K562 (cell line): ENCODE measurements around the gene USP44. TPM values are rescaled to one million over a fixed set of nuclear protein-coding genes. Genes with fewer than 3 reads are reported as not detected.

Experiments
- BRF1 ChIP-seq: IDR thresholded peaks from 3 replicates; pipeline ENCODE4 v1.6.1; 2011; ENCODE audit warnings: borderline replicate concordance, mild to moderate bottlenecking; ENCODE audit not compliant: insufficient read length; ENCODE audit errors: extremely low read depth
- CBX1 ChIP-seq: sonication (generic); IDR thresholded peaks from 2 replicates; pipeline ENCODE4 v1.6.1; 2016; ENCODE audit warnings: antibody characterized with exemption, low read depth, mild to moderate bottlenecking
- ETV5 ChIP-seq: sonication (generic); formaldehyde crosslinking; IDR thresholded peaks from 2 replicates; pipeline ENCODE4 v1.4.0; 2020; ENCODE audit warnings: low read depth, mild to moderate bottlenecking, missing genetic modification reagents
- FOXP1 ChIP-seq: sonication (generic); formaldehyde crosslinking; IDR thresholded peaks from 2 replicates; pipeline ENCODE4 v1.8.0; 2022; ENCODE audit warnings: mild to moderate bottlenecking, missing genetic modification reagents
- GABPB1 ChIP-seq: sonication (generic); formaldehyde crosslinking; IDR thresholded peaks from 2 replicates; pipeline ENCODE4 v1.8.0; 2022; ENCODE audit warnings: mild to moderate bottlenecking, missing genetic modification reagents
- GTF2A2 ChIP-seq: IDR thresholded peaks from 2 replicates; pipeline ENCODE4 v1.6.1; 2016; ENCODE audit warnings: mild to moderate bottlenecking, missing genetic modification characterization, missing compliant biosample characterization
- KLF13 ChIP-seq: fragments of 450-650 bp; IDR thresholded peaks from 2 replicates; pipeline ENCODE4 v1.6.1; 2016; ENCODE audit warnings: missing genetic modification characterization, low read depth, mild to moderate bottlenecking, missing compliant biosample characterization, moderate library complexity, borderline replicate concordance
- ZBTB7A ChIP-seq: IDR thresholded peaks from 2 replicates; pipeline ENCODE4 v1.6.1; 2011; ENCODE audit warnings: low read depth, mild to moderate bottlenecking, low read length, moderate library complexity, borderline replicate concordance; ENCODE audit not compliant: control insufficient read depth
- ZBTB8A ChIP-seq: fragments of 450-650 bp; IDR thresholded peaks from 2 replicates; pipeline ENCODE4 v1.6.1; 2018; ENCODE audit warnings: mild to moderate bottlenecking, moderate library complexity; ENCODE audit not compliant: partially characterized antibody
- ZC3H11A ChIP-seq: IDR thresholded peaks from 2 replicates; pipeline ENCODE4 v1.6.1; 2012; ENCODE audit warnings: low read depth, low read length, improper control_type of control experiment
- ZNF175 ChIP-seq: fragments of 200-800 bp; sonication (Bioruptor generic); IDR thresholded peaks from 2 replicates; pipeline ENCODE4 v1.6.1; 2016; ENCODE audit warnings: low read depth, mild to moderate bottlenecking, missing genetic modification characterization, missing compliant biosample characterization
- polyA plus RNA-seq, 8 experiments: library from polyadenylated mRNA; depleted of rRNA in 4 of 8; stranded (reverse) in 5 of 8; unstranded in 3 of 8; fragments of >200 nt; fragmentation: Nextera tagmentation in 2 of 8; fragmentation: Illumina TruSeq in 1 of 8; extraction: Ambion mirVana in 2 of 8; extraction: Trizol in 1 of 8; gene quantifications; 2 replicates each; pipeline versions ENCODE4 v1.2.1 to v1.2.3, GENCODE V29; 2011 to 2014; ENCODE audit warnings: inconsistent platforms in 1 of 8, missing spikeins in 1 of 8
- total RNA-seq, 7 experiments: library from RNA; depleted of rRNA in 6 of 7; stranded (reverse); fragments of >200 nt in 6 of 7; fragmentation: Illumina TruSeq in 2 of 7; extraction: Trizol in 2 of 7; gene quantifications; 2 replicates each; pipeline versions ENCODE4 v1.2.1 to v1.2.3, GENCODE V29; 2011 to 2021; ENCODE audit warnings: low replicate concordance in 1 of 7
- TF ChIP-seq, protein P1 (sequence below): fragments of 450-650 bp; IDR thresholded peaks from 2 replicates; pipeline ENCODE4 v1.6.1; 2016; ENCODE audit warnings: mild to moderate bottlenecking, moderate library complexity
- TF ChIP-seq, protein P2 (sequence below): fragments of 250-450 bp; sonication (Bioruptor Pico); IDR thresholded peaks from 2 replicates; pipeline ENCODE4 v1.4.0; 2020; ENCODE audit warnings: mild to moderate bottlenecking, moderate library complexity
- TF ChIP-seq, protein P3 (sequence below), 2 experiments: IDR thresholded peaks; 2 replicates each; pipeline ENCODE4 v1.6.1; 2011; ENCODE audit warnings: borderline replicate concordance in 1 of 2, control low read depth in 1 of 2, low read depth in 1 of 2, low read length in 1 of 2, mild to moderate bottlenecking in 1 of 2, mixed read lengths in 1 of 2, moderate library complexity in 1 of 2; ENCODE audit not compliant: insufficient read depth in 1 of 2, insufficient read length in 1 of 2, poor library complexity in 1 of 2, severe bottlenecking in 1 of 2; ENCODE audit errors: extremely low read depth in 1 of 2

The USP44 gene
- total and polyA plus RNA-seq, 9 of the 15 experiments (the other 6 are each of a cell fraction or from before 2014, with no cell fraction given): 2.1 to 5.7 (median 2.8) TPM

DNA sequence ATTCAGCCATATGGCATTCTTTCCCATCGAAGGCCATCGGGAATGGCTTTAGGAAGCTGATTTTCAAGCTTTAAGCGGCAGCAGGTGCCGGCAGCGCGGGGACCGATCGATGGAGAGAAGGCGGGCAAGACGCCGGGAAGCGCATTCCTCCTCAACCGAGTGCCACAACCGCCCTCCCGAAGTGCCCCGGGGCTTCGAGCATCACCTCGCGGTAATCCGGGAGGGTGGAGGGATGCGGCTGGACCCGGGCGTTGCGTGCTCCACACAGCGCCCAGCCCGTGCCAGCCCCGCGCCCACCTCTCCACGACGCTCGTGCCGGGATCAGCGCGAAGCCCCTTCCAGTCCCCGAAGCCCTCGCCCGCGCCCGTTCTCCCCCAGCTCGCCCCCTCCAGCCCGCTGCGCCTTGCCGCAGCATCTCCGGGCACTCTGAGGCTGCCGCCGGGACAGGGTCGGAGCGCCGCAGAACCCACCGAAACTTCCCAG is 3.2 kb downstream of the USP44 start (continued):
- TF ChIP-seq, protein P1, sequence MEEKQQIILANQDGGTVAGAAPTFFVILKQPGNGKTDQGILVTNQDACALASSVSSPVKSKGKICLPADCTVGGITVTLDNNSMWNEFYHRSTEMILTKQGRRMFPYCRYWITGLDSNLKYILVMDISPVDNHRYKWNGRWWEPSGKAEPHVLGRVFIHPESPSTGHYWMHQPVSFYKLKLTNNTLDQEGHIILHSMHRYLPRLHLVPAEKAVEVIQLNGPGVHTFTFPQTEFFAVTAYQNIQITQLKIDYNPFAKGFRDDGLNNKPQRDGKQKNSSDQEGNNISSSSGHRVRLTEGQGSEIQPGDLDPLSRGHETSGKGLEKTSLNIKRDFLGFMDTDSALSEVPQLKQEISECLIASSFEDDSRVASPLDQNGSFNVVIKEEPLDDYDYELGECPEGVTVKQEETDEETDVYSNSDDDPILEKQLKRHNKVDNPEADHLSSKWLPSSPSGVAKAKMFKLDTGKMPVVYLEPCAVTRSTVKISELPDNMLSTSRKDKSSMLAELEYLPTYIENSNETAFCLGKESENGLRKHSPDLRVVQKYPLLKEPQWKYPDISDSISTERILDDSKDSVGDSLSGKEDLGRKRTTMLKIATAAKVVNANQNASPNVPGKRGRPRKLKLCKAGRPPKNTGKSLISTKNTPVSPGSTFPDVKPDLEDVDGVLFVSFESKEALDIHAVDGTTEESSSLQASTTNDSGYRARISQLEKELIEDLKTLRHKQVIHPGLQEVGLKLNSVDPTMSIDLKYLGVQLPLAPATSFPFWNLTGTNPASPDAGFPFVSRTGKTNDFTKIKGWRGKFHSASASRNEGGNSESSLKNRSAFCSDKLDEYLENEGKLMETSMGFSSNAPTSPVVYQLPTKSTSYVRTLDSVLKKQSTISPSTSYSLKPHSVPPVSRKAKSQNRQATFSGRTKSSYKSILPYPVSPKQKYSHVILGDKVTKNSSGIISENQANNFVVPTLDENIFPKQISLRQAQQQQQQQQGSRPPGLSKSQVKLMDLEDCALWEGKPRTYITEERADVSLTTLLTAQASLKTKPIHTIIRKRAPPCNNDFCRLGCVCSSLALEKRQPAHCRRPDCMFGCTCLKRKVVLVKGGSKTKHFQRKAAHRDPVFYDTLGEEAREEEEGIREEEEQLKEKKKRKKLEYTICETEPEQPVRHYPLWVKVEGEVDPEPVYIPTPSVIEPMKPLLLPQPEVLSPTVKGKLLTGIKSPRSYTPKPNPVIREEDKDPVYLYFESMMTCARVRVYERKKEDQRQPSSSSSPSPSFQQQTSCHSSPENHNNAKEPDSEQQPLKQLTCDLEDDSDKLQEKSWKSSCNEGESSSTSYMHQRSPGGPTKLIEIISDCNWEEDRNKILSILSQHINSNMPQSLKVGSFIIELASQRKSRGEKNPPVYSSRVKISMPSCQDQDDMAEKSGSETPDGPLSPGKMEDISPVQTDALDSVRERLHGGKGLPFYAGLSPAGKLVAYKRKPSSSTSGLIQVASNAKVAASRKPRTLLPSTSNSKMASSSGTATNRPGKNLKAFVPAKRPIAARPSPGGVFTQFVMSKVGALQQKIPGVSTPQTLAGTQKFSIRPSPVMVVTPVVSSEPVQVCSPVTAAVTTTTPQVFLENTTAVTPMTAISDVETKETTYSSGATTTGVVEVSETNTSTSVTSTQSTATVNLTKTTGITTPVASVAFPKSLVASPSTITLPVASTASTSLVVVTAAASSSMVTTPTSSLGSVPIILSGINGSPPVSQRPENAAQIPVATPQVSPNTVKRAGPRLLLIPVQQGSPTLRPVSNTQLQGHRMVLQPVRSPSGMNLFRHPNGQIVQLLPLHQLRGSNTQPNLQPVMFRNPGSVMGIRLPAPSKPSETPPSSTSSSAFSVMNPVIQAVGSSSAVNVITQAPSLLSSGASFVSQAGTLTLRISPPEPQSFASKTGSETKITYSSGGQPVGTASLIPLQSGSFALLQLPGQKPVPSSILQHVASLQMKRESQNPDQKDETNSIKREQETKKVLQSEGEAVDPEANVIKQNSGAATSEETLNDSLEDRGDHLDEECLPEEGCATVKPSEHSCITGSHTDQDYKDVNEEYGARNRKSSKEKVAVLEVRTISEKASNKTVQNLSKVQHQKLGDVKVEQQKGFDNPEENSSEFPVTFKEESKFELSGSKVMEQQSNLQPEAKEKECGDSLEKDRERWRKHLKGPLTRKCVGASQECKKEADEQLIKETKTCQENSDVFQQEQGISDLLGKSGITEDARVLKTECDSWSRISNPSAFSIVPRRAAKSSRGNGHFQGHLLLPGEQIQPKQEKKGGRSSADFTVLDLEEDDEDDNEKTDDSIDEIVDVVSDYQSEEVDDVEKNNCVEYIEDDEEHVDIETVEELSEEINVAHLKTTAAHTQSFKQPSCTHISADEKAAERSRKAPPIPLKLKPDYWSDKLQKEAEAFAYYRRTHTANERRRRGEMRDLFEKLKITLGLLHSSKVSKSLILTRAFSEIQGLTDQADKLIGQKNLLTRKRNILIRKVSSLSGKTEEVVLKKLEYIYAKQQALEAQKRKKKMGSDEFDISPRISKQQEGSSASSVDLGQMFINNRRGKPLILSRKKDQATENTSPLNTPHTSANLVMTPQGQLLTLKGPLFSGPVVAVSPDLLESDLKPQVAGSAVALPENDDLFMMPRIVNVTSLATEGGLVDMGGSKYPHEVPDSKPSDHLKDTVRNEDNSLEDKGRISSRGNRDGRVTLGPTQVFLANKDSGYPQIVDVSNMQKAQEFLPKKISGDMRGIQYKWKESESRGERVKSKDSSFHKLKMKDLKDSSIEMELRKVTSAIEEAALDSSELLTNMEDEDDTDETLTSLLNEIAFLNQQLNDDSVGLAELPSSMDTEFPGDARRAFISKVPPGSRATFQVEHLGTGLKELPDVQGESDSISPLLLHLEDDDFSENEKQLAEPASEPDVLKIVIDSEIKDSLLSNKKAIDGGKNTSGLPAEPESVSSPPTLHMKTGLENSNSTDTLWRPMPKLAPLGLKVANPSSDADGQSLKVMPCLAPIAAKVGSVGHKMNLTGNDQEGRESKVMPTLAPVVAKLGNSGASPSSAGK: peak; percentile 62
- no peak for TF ChIP-seq KLF13 (tag)
- TF ChIP-seq BRF1: no peak
- no peak for TF ChIP-seq CBX1
- TF ChIP-seq ZBTB8A: no peak
- TF ChIP-seq GTF2A2 (tag): no peak
- no peak for TF ChIP-seq ZBTB7A
- TF ChIP-seq, protein P2, sequence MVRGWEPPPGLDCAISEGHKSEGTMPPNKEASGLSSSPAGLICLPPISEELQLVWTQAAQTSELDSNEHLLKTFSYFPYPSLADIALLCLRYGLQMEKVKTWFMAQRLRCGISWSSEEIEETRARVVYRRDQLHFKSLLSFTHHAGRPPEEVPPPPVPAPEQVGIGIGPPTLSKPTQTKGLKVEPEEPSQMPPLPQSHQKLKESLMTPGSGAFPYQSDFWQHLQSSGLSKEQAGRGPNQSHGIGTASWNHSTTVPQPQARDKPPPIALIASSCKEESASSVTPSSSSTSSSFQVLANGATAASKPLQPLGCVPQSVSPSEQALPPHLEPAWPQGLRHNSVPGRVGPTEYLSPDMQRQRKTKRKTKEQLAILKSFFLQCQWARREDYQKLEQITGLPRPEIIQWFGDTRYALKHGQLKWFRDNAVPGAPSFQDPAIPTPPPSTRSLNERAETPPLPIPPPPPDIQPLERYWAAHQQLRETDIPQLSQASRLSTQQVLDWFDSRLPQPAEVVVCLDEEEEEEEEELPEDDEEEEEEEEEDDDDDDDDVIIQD (CRISPR knock-in tag): no peak
- no peak for TF ChIP-seq ZC3H11A
- no peak for TF ChIP-seq ETV5
- no peak for TF ChIP-seq FOXP1
- TF ChIP-seq, protein P3, sequence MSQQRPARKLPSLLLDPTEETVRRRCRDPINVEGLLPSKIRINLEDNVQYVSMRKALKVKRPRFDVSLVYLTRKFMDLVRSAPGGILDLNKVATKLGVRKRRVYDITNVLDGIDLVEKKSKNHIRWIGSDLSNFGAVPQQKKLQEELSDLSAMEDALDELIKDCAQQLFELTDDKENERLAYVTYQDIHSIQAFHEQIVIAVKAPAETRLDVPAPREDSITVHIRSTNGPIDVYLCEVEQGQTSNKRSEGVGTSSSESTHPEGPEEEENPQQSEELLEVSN (IDR thresholded peaks at IDR 0.05; ENCODE audit: borderline replicate concordance in 1 of 2, extremely low read depth in 1 of 2, insufficient read depth in 1 of 2, insufficient read length in 1 of 2, low read depth in 1 of 2, low read length in 1 of 2, poor library complexity in 1 of 2, severe bottlenecking in 1 of 2): peak; percentile 31 to 65
- TF ChIP-seq GABPB1 (CRISPR knock-in tag): no peak
- TF ChIP-seq ZNF175 (CRISPR knock-in tag): no peak
